Measurements from ENCODE around the gene ARMC8.

GRCh38 chr3:138256022-138256421, 68.9 kb downstream of the ARMC8 start:
- TF ChIP-seq, protein P1, sequence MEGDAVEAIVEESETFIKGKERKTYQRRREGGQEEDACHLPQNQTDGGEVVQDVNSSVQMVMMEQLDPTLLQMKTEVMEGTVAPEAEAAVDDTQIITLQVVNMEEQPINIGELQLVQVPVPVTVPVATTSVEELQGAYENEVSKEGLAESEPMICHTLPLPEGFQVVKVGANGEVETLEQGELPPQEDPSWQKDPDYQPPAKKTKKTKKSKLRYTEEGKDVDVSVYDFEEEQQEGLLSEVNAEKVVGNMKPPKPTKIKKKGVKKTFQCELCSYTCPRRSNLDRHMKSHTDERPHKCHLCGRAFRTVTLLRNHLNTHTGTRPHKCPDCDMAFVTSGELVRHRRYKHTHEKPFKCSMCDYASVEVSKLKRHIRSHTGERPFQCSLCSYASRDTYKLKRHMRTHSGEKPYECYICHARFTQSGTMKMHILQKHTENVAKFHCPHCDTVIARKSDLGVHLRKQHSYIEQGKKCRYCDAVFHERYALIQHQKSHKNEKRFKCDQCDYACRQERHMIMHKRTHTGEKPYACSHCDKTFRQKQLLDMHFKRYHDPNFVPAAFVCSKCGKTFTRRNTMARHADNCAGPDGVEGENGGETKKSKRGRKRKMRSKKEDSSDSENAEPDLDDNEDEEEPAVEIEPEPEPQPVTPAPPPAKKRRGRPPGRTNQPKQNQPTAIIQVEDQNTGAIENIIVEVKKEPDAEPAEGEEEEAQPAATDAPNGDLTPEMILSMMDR (IDR thresholded peaks at IDR 0.05): no peak
- TF ChIP-seq POLR2A (IDR thresholded peaks at IDR 0.05): no peak
- no peak for TF ChIP-seq EP300 (IDR thresholded peaks at IDR 0.05)
